HepG2 (cell line): ENCODE data around the gene PLXND1. TPM values are rescaled to one million over a fixed set of nuclear protein-coding genes. Genes with fewer than 3 reads are reported as not detected.

Experiments used
- ATF7 ChIP-seq, 2 experiments: fragments of 450-650 bp in 1 of 2; sonication (generic) in 1 of 2; formaldehyde crosslinking in 1 of 2; IDR thresholded peaks; 2 replicates each; pipeline versions ENCODE4 v1.4.0 to v1.6.1; 2016 to 2020; ENCODE audit warnings: antibody characterized with exemption in 1 of 2, mild to moderate bottlenecking in 1 of 2, missing genetic modification reagents in 1 of 2
- BORCS8-MEF2B ChIP-seq: sonication (generic); formaldehyde crosslinking; IDR thresholded peaks from 2 replicates; pipeline ENCODE4 v1.8.0; 2022; ENCODE audit warnings: mild to moderate bottlenecking, missing genetic modification reagents
- EP300 ChIP-seq, 3 experiments: sonication (generic) in 1 of 3; formaldehyde crosslinking in 1 of 3; IDR thresholded peaks; 2 replicates each; pipeline versions ENCODE4 v1.5.1 to v1.6.1; 2011 to 2020; ENCODE audit warnings: low read depth in 2 of 3, low read length in 2 of 3, borderline replicate concordance in 1 of 3, improper control_type of control experiment in 1 of 3, mild to moderate bottlenecking in 1 of 3, missing genetic modification reagents in 1 of 3, moderate library complexity in 1 of 3
- FOXO1 ChIP-seq: sonication (generic); formaldehyde crosslinking; IDR thresholded peaks from 2 replicates; pipeline ENCODE4 v1.4.0; 2020; ENCODE audit warnings: missing genetic modification reagents
- HMG20A ChIP-seq: IDR thresholded peaks from 2 replicates; pipeline ENCODE4 v1.6.1; 2016; ENCODE audit warnings: borderline replicate concordance
- HNF4A ChIP-seq: sonication (generic); formaldehyde crosslinking; IDR thresholded peaks from 2 replicates; pipeline ENCODE4 v1.4.0; 2020; ENCODE audit warnings: missing genetic modification reagents
- NFKBIZ ChIP-seq: IDR thresholded peaks from 2 replicates; pipeline ENCODE4 v1.6.1; 2018; ENCODE audit warnings: missing genetic modification reagents, missing compliant biosample characterization
- REL ChIP-seq: sonication (generic); formaldehyde crosslinking; conservative IDR thresholded peaks from 2 replicates; pipeline ENCODE4 v1.8.0; 2022; ENCODE audit warnings: mild to moderate bottlenecking, missing genetic modification reagents, moderate library complexity
- TBL1XR1 ChIP-seq: fragments of 150-350 bp; IDR thresholded peaks from 2 replicates; pipeline ENCODE4 v1.6.1; 2014; ENCODE audit warnings: borderline replicate concordance, low read length; ENCODE audit not compliant: partially characterized antibody
- THYN1 ChIP-seq: sonication (generic); formaldehyde crosslinking; IDR thresholded peaks from 2 replicates; pipeline ENCODE4 v1.8.1; 2023; ENCODE audit warnings: low read depth, mild to moderate bottlenecking, moderate library complexity, missing genetic modification reagents, borderline replicate concordance
- TOE1 ChIP-seq: sonication (generic); formaldehyde crosslinking; IDR thresholded peaks from 2 replicates; pipeline ENCODE4 v1.4.0; 2020; ENCODE audit warnings: mild to moderate bottlenecking, missing genetic modification reagents
- ZBTB7A ChIP-seq: sonication (generic); formaldehyde crosslinking; IDR thresholded peaks from 2 replicates; pipeline ENCODE4 v1.8.0; 2022; ENCODE audit warnings: mild to moderate bottlenecking, missing genetic modification reagents
- ZEB1 ChIP-seq: IDR thresholded peaks from 2 replicates; pipeline ENCODE4 v1.6.1; 2012; ENCODE audit warnings: mild to moderate bottlenecking, low read depth, inconsistent platforms; ENCODE audit not compliant: insufficient replicate concordance
- ZKSCAN8 ChIP-seq: IDR thresholded peaks from 2 replicates; pipeline ENCODE4 v1.6.1; 2016; ENCODE audit warnings: borderline replicate concordance, missing genetic modification reagents, missing compliant biosample characterization
- ZNF24 ChIP-seq: fragments of 450-650 bp; IDR thresholded peaks from 2 replicates; pipeline ENCODE4 v1.6.1; 2017; ENCODE audit warnings: antibody characterized with exemption, mild to moderate bottlenecking
- ZNF296 ChIP-seq: sonication (generic); formaldehyde crosslinking; conservative IDR thresholded peaks from 2 replicates; pipeline ENCODE4 v1.5.0; 2020; ENCODE audit warnings: mild to moderate bottlenecking, missing genetic modification reagents
- ZNF3 ChIP-seq: IDR thresholded peaks from 2 replicates; pipeline ENCODE4 v1.7.0; 2017; ENCODE audit warnings: inconsistent platforms
- ZNF484 ChIP-seq: sonication (generic); formaldehyde crosslinking; IDR thresholded peaks from 2 replicates; pipeline ENCODE4 v1.5.1; 2020; ENCODE audit warnings: mild to moderate bottlenecking, low read depth, missing genetic modification reagents, borderline replicate concordance
- ZNF747 ChIP-seq: sonication (generic); formaldehyde crosslinking; IDR thresholded peaks from 2 replicates; pipeline ENCODE4 v1.8.1; 2023; ENCODE audit warnings: missing genetic modification reagents, mild to moderate bottlenecking, borderline replicate concordance
- ZNF749 ChIP-seq: sonication (generic); formaldehyde crosslinking; IDR thresholded peaks from 2 replicates; pipeline ENCODE4 v1.8.0; 2022; ENCODE audit warnings: mild to moderate bottlenecking, missing genetic modification reagents, moderate library complexity, borderline replicate concordance
- ZNF777 ChIP-seq: sonication (generic); formaldehyde crosslinking; IDR thresholded peaks from 2 replicates; pipeline ENCODE4 v1.4.0; 2020; ENCODE audit warnings: missing genetic modification reagents
- polyA plus RNA-seq, 8 experiments: library from polyadenylated mRNA; depleted of rRNA in 3 of 8; stranded (reverse) in 7 of 8; unstranded in 1 of 8; fragments of >200 nt; fragmentation: Illumina TruSeq in 4 of 8; extraction: Trizol in 4 of 8; gene quantifications; 2 replicates each; pipeline versions ENCODE4 v1.2.1 to v1.2.3, GENCODE V29; 2011 to 2016; ENCODE audit warnings: low read depth in 4 of 8, missing spikeins in 1 of 8, mixed read lengths in 1 of 8; ENCODE audit not compliant: insufficient read depth in 1 of 8
- total RNA-seq, 5 experiments: library from RNA; depleted of rRNA; stranded (reverse); fragments of >200 nt; fragmentation: Illumina TruSeq; extraction: Trizol; gene quantifications; 2 replicates each; pipeline ENCODE4 v1.2.3, GENCODE V29; 2016; ENCODE audit warnings: low read depth in 1 of 5
- TF ChIP-seq, protein P1 (sequence below): sonication (generic); formaldehyde crosslinking; IDR thresholded peaks from 2 replicates; pipeline ENCODE4 v1.4.0; 2020; ENCODE audit warnings: missing genetic modification reagents, borderline replicate concordance
- TF ChIP-seq, protein P2 (sequence below): IDR thresholded peaks from 2 replicates; pipeline ENCODE4 v1.6.1; 2016; ENCODE audit warnings: missing biosample characterization, missing genetic modification reagents, low read depth
- TF ChIP-seq, protein P3 (sequence below): sonication (generic); formaldehyde crosslinking; IDR thresholded peaks from 2 replicates; pipeline ENCODE4 v1.8.1; 2023; ENCODE audit warnings: mild to moderate bottlenecking, missing genetic modification reagents, borderline replicate concordance
- TF ChIP-seq, protein P4 (sequence below): sonication (generic); formaldehyde crosslinking; IDR thresholded peaks from 2 replicates; pipeline ENCODE4 v1.8.1; 2023; ENCODE audit warnings: mild to moderate bottlenecking, missing genetic modification reagents

Gene PLXND1
- total and polyA plus RNA-seq, 2 of the 13 experiments (the other 11 are each of a cell fraction or from before 2014, with no cell fraction given): 15.9 to 42.0 TPM

DNA sequence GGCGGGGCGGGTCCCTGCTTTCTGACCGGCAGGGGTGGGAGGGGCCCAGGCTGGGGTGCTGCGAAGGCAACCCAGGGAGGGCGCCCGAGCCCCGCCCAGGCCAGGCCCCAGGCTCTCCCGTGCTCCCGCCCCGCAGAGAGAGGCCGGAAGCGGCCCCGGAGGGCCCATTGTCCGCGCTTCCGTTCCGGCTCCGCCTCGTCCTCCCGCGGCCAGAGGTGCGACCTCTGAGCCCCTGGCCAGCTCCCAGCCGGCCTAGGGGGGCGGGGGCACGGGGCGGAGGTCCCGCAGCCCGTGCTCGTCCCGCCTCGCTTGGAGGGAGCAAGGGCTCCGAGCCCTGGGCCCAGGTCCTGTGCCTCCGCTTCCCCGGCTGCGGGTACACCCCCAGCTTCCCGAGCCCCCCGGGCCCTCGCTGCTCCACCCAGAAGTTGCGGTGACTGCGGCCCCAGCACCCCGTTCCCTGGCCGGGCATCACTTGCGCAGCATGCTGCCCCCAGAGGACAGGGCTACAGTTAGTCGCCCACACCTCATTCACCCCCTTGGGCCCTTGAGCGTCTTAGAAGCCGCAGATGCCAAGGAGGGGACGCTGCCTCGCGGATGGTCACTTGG is 20.4 kb upstream of the PLXND1 start (continued):
- TF ChIP-seq THYN1: no peak
- TF ChIP-seq ZNF777 (CRISPR knock-in tag): peak; percentile 56
- peak; percentile 69; the same call in 1 of the 2 replicates for TF ChIP-seq REL
- no peak for TF ChIP-seq TOE1 (CRISPR knock-in tag)
- TF ChIP-seq ATF7 (IDR thresholded peaks at IDR 0.05): no peak
- TF ChIP-seq ATF7 (CRISPR knock-in tag; IDR thresholded peaks at IDR 0.05): no peak
- TF ChIP-seq, protein P1, sequence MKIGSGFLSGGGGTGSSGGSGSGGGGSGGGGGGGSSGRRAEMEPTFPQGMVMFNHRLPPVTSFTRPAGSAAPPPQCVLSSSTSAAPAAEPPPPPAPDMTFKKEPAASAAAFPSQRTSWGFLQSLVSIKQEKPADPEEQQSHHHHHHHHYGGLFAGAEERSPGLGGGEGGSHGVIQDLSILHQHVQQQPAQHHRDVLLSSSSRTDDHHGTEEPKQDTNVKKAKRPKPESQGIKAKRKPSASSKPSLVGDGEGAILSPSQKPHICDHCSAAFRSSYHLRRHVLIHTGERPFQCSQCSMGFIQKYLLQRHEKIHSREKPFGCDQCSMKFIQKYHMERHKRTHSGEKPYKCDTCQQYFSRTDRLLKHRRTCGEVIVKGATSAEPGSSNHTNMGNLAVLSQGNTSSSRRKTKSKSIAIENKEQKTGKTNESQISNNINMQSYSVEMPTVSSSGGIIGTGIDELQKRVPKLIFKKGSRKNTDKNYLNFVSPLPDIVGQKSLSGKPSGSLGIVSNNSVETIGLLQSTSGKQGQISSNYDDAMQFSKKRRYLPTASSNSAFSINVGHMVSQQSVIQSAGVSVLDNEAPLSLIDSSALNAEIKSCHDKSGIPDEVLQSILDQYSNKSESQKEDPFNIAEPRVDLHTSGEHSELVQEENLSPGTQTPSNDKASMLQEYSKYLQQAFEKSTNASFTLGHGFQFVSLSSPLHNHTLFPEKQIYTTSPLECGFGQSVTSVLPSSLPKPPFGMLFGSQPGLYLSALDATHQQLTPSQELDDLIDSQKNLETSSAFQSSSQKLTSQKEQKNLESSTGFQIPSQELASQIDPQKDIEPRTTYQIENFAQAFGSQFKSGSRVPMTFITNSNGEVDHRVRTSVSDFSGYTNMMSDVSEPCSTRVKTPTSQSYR (CRISPR knock-in tag): peak; percentile 54
- TF ChIP-seq EP300 (IDR thresholded peaks at IDR 0.05; ENCODE audit: low read depth in 2 of 2, low read length in 2 of 2): peak in 1 of 2 experiments; percentile 70; a peak in 2 of 4 replicates
- TF ChIP-seq EP300 (CRISPR knock-in tag; IDR thresholded peaks at IDR 0.05; ENCODE audit: borderline replicate concordance): no peak; the same call in none of the 2 replicates
- TF ChIP-seq, protein P2, sequence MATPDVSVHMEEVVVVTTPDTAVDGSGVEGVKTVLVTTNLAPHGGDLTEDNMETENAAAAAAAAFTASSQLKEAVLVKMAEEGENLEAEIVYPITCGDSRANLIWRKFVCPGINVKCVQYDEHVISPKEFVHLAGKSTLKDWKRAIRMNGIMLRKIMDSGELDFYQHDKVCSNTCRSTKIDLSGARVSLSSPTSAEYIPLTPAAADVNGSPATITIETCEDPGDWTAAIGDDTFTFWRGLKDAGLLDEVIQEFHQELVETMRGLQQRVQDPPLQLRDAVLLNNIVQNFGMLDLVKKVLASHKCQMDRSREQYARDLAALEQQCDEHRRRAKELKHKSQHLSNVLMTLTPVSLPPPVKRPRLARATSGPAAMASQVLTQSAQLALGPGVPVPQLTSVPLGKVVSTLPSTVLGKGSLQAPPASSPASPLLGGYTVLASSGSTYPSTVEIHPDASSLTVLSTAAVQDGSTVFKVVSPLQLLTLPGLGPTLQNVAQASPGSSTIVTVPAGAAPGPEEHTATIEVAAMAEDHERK (CRISPR knock-in tag): no peak
- TF ChIP-seq FOXO1 (CRISPR knock-in tag): 0 out of 2 replicates have a peak, but pooled peaks have one; percentile 34
- TF ChIP-seq ZNF484 (CRISPR knock-in tag): no peak
- 0 out of 2 replicates have a peak, but pooled peaks have one; percentile 40 for TF ChIP-seq ZNF747 (CRISPR knock-in tag)
- no peak for TF ChIP-seq ZNF296 (CRISPR knock-in tag)
- no peak for TF ChIP-seq ZNF3 (CRISPR knock-in tag)
- peak; percentile 77 for TF ChIP-seq ZKSCAN8 (CRISPR knock-in tag)
- TF ChIP-seq ZNF24: no peak
- no peak for TF ChIP-seq TBL1XR1
- TF ChIP-seq ZNF749 (CRISPR knock-in tag): peak; percentile 55; the same call in 1 of the 2 replicates
- TF ChIP-seq, protein P3, sequence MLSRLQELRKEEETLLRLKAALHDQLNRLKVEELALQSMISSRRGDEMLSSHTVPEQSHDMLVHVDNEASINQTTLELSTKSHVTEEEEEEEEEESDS (CRISPR knock-in tag): no peak
- TF ChIP-seq ZBTB7A (CRISPR knock-in tag): no peak; the same call in 1 of the 2 replicates
- 0 out of 2 replicates have a peak, but pooled peaks have one; percentile 29 for TF ChIP-seq BORCS8-MEF2B (CRISPR knock-in tag)
- TF ChIP-seq NFKBIZ (CRISPR knock-in tag): peak; percentile 63; the same call in 1 of the 2 replicates
- TF ChIP-seq, protein P4, sequence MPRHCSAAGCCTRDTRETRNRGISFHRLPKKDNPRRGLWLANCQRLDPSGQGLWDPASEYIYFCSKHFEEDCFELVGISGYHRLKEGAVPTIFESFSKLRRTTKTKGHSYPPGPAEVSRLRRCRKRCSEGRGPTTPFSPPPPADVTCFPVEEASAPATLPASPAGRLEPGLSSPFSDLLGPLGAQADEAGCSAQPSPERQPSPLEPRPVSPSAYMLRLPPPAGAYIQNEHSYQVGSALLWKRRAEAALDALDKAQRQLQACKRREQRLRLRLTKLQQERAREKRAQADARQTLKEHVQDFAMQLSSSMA (CRISPR knock-in tag): peak; percentile 66; the same call in 1 of the 2 replicates
- no peak; the same call in 1 of the 2 replicates for TF ChIP-seq HMG20A (CRISPR knock-in tag)
- TF ChIP-seq HNF4A (CRISPR knock-in tag): peak; percentile 76
- peak; percentile 40 for TF ChIP-seq ZEB1
